Neural cell (in vitro differentiated cells): ENCODE results near the gene BCL11B.

Experiments
- CTCF ChIP-seq: fragments of 450-650 bp; IDR thresholded peaks from 2 replicates; pipeline ENCODE4 v1.5.1; 2014; ENCODE audit warnings: antibody characterized with exemption, mild to moderate bottlenecking, moderate library complexity; ENCODE audit not compliant: poor library complexity, severe bottlenecking
- EP300 ChIP-seq: fragments of 450-650 bp; conservative IDR thresholded peaks from 2 replicates; pipeline ENCODE4 v1.6.1; 2014; ENCODE audit warnings: antibody characterized with exemption, mild to moderate bottlenecking, moderate library complexity; ENCODE audit not compliant: poor library complexity, severe bottlenecking
- POLR2AphosphoS5 ChIP-seq: IDR thresholded peaks from 2 replicates; pipeline ENCODE4 v1.6.1; 2012
- SMC3 ChIP-seq: fragments of 450-650 bp; conservative IDR thresholded peaks from 2 replicates; pipeline ENCODE4 v1.6.1; 2014; ENCODE audit warnings: antibody characterized with exemption, mild to moderate bottlenecking, moderate library complexity; ENCODE audit not compliant: poor library complexity
- TAF1 ChIP-seq: IDR thresholded peaks from 2 replicates; pipeline ENCODE4 v1.6.1; 2012; ENCODE audit warnings: low read depth

GRCh38 chr14:99177886-99178835, 93.8 kb downstream of the BCL11B start:
- no peak for TF ChIP-seq EP300
- no peak for TF ChIP-seq CTCF
- no peak for TF ChIP-seq POLR2AphosphoS5
- TF ChIP-seq SMC3: no peak
- TF ChIP-seq TAF1: no peak
